H1 (cell line): ENCODE data around the gene HOMER2. TPM values are rescaled to one million over a fixed set of nuclear protein-coding genes. Genes with fewer than 3 reads are reported as not detected.

Experiments used
- CTCF ChIA-PET: fragments of 300-600 bp; sonication (Branson Sonifier 250); formaldehyde crosslinking; loops from one replicate; lab custom pipeline; 2021; ENCODE audit not compliant: partially characterized antibody; lab: Charles Lee
- POLR2A ChIA-PET: fragments of 300-600 bp; sonication (Branson Sonifier 250); formaldehyde crosslinking; loops from one replicate; lab custom pipeline; 2021; ENCODE audit warnings: inconsistent platforms; ENCODE audit not compliant: partially characterized antibody; lab: Charles Lee
- DNase-seq, 2 experiments: peaks; one replicate each; pipeline versions ENCODE4 v3.0.0 to v3.0.0-alpha.2; 2010 to 2022; ENCODE audit warnings: low spot score in 2 of 2, low read depth in 1 of 2, mixed read lengths in 1 of 2
- FAIRE-seq: peaks from 2 replicates; lab custom pipeline; 2011; peaks lifted over from hg19 to GRCh38; lab: Jason Lieb, UNC
- H2AFZ ChIP-seq: 2 replicates; pipeline ENCODE4 v1.8.1; 2012; ENCODE audit warnings: low read length, inconsistent platforms
- H2AK5ac ChIP-seq: 2 replicates; pipeline ENCODE4 v1.6.1; 2013; ENCODE audit warnings: low read depth, low read length
- H2BK120ac ChIP-seq: replicated peaks from 2 replicates; pipeline ENCODE3; 2013; ENCODE audit warnings: low read depth, low read length, inconsistent platforms
- H2BK12ac ChIP-seq: 2 replicates; pipeline ENCODE4 v1.6.1; 2013; ENCODE audit warnings: low read depth, low read length
- H2BK15ac ChIP-seq: 2 replicates; pipeline ENCODE4 v1.6.1; 2013; ENCODE audit warnings: low read length
- H2BK20ac ChIP-seq: 2 replicates; pipeline ENCODE4 v1.6.1; 2013; ENCODE audit warnings: low read length
- H2BK5ac ChIP-seq: 2 replicates; pipeline ENCODE4 v1.6.1; 2013; ENCODE audit warnings: low read depth, low read length
- H3K14ac ChIP-seq: 2 replicates; pipeline ENCODE4 v1.6.1; 2013; ENCODE audit warnings: inconsistent platforms; ENCODE audit not compliant: insufficient read length
- H3K18ac ChIP-seq: 2 replicates; pipeline ENCODE4 v1.6.1; 2013; ENCODE audit warnings: low read length; ENCODE audit errors: extremely low read depth
- H3K23ac ChIP-seq: 2 replicates; pipeline ENCODE4 v1.6.1; 2013; ENCODE audit warnings: inconsistent platforms; ENCODE audit not compliant: insufficient read length
- H3K23me2 ChIP-seq: 2 replicates; pipeline ENCODE4 v1.6.1; 2013; ENCODE audit warnings: low read depth, low read length
- H3K27ac ChIP-seq: 2 replicates; pipeline ENCODE4 v1.6.1; 2011; ENCODE audit warnings: low read depth, low read length, inconsistent platforms
- H3K27me3 ChIP-seq, 4 experiments: replicated peaks in 1 of 4; 1 replicate in 1 of 4; 2 replicates in 3 of 4; pipeline versions ENCODE4 v1.6.1 to v1.8.1; 2011 to 2013; ENCODE audit warnings: low read length in 3 of 4, mild to moderate bottlenecking in 3 of 4, inconsistent platforms in 2 of 4, mixed read lengths in 2 of 4, moderate library complexity in 1 of 4; ENCODE audit not compliant: control insufficient read depth in 3 of 4, insufficient read depth in 3 of 4; ENCODE audit errors: extremely low read depth in 1 of 4
- H3K36me3 ChIP-seq, 4 experiments: 2 replicates each; pipeline versions ENCODE4 v1.6.1 to v1.8.1; 2011 to 2013; ENCODE audit warnings: mild to moderate bottlenecking in 4 of 4, low read length in 3 of 4, moderate library complexity in 2 of 4, control low read depth in 1 of 4, inconsistent platforms in 1 of 4; ENCODE audit not compliant: insufficient read depth in 4 of 4, control insufficient read depth in 2 of 4
- H3K4ac ChIP-seq: replicated peaks from 2 replicates; pipeline ENCODE3; 2013; ENCODE audit warnings: low read length, low read depth, mixed read lengths, inconsistent platforms; ENCODE audit not compliant: insufficient read length
- H3K4me1 ChIP-seq, 4 experiments: replicated peaks in 1 of 4; 1 replicate in 1 of 4; 2 replicates in 3 of 4; pipeline versions ENCODE4 v1.6.1 to v1.8.1; 2011 to 2013; ENCODE audit warnings: low read length in 3 of 4, inconsistent platforms in 2 of 4, mixed read lengths in 1 of 4; ENCODE audit not compliant: insufficient read depth in 4 of 4, control insufficient read depth in 3 of 4
- H3K4me2 ChIP-seq, 2 experiments: 2 replicates each; pipeline versions ENCODE4 v1.6.1 to v1.8.1; 2011 to 2013; ENCODE audit warnings: low read depth in 2 of 2, low read length in 2 of 2, control low read depth in 1 of 2, inconsistent platforms in 1 of 2, mild to moderate bottlenecking in 1 of 2; ENCODE audit not compliant: insufficient read depth in 1 of 2
- H3K4me3 ChIP-seq, 4 experiments: fragments of 200-600, 300-600 bp in 1 of 4; sonication (generic), shearing (Covaris generic), sonication (Bioruptor Twin) in 1 of 4; 2 replicates each; pipeline versions ENCODE4 v1.5.1 to v1.8.1; 2011 to 2016; ENCODE audit warnings: low read length in 4 of 4, low read depth in 3 of 4, control low read depth in 2 of 4, inconsistent platforms in 2 of 4, mild to moderate bottlenecking in 2 of 4, mixed read lengths in 1 of 4, moderate library complexity in 1 of 4; ENCODE audit not compliant: insufficient read depth in 2 of 4; ENCODE audit errors: extremely low read depth in 1 of 4
- H3K56ac ChIP-seq: replicated peaks from 2 replicates; pipeline ENCODE3; 2013; ENCODE audit warnings: low read depth, mild to moderate bottlenecking, mixed read lengths, low read length, inconsistent platforms; ENCODE audit not compliant: insufficient read length
- H3K79me1 ChIP-seq: 2 replicates; pipeline ENCODE4 v1.6.1; 2013; ENCODE audit warnings: low read depth, low read length, control low read depth
- H3K79me2 ChIP-seq, 2 experiments: 2 replicates each; pipeline versions ENCODE4 v1.6.1 to v1.8.1; 2012 to 2013; ENCODE audit warnings: low read length in 2 of 2, mild to moderate bottlenecking in 2 of 2, inconsistent platforms in 1 of 2; ENCODE audit not compliant: insufficient read depth in 2 of 2, control insufficient read depth in 1 of 2
- H3K9ac ChIP-seq, 4 experiments: replicated peaks in 1 of 4; 1 replicate in 1 of 4; 2 replicates in 3 of 4; pipeline versions ENCODE4 v1.6.1 to v1.8.1; 2011 to 2013; ENCODE audit warnings: low read depth in 3 of 4, low read length in 3 of 4, control low read depth in 2 of 4, mild to moderate bottlenecking in 2 of 4, moderate library complexity in 2 of 4, inconsistent platforms in 1 of 4; ENCODE audit errors: extremely low read depth in 1 of 4
- H3K9me3 ChIP-seq, 2 experiments: 2 replicates each; pipeline versions ENCODE4 v1.6.1 to v1.8.1; 2012 to 2013; ENCODE audit warnings: mild to moderate bottlenecking in 2 of 2, moderate library complexity in 2 of 2, control low read depth in 1 of 2, inconsistent platforms in 1 of 2, low read depth in 1 of 2, low read length in 1 of 2, mixed read lengths in 1 of 2; ENCODE audit not compliant: insufficient read depth in 2 of 2
- H4K20me1 ChIP-seq, 2 experiments: replicated peaks in 1 of 2; 2 replicates each; pipeline versions ENCODE3 to v1.8.1; 2011 to 2013; ENCODE audit warnings: inconsistent platforms in 2 of 2, low read length in 2 of 2, mild to moderate bottlenecking in 1 of 2; ENCODE audit not compliant: insufficient read depth in 2 of 2, control insufficient read depth in 1 of 2
- H4K5ac ChIP-seq: 2 replicates; pipeline ENCODE4 v1.6.1; 2013; ENCODE audit warnings: low read length, low read depth, mixed read lengths, inconsistent platforms; ENCODE audit not compliant: insufficient read length
- H4K8ac ChIP-seq: 2 replicates; pipeline ENCODE4 v1.8.0; 2013; ENCODE audit warnings: mild to moderate bottlenecking, moderate library complexity, low read length, inconsistent platforms; ENCODE audit not compliant: insufficient read depth; ENCODE audit errors: extremely low read depth
- H4K91ac ChIP-seq: replicated peaks from 2 replicates; pipeline ENCODE3; 2013; ENCODE audit warnings: low read length, mixed read lengths, inconsistent platforms; ENCODE audit not compliant: insufficient read length
- ATF2 ChIP-seq: IDR thresholded peaks from 2 replicates; pipeline ENCODE4 v1.6.1; 2012; ENCODE audit warnings: low read length, inconsistent platforms
- ATF3 ChIP-seq: IDR thresholded peaks from 2 replicates; pipeline ENCODE4 v1.6.1; 2011; ENCODE audit warnings: low read depth, mild to moderate bottlenecking, low read length; ENCODE audit not compliant: insufficient read depth
- BACH1 ChIP-seq: IDR thresholded peaks from 2 replicates; pipeline ENCODE4 v1.6.1; 2012; ENCODE audit warnings: low read length, improper control_type of control experiment
- BCL11A ChIP-seq, 2 experiments: IDR thresholded peaks; one replicate each; pipeline ENCODE4 v1.6.1; 2011; ENCODE audit warnings: low read depth in 2 of 2, low read length in 2 of 2, mild to moderate bottlenecking in 2 of 2
- CBX5 ChIP-seq: fragments of 300-800, 300-1000 bp; sonication (generic); IDR thresholded peaks from 2 replicates; pipeline ENCODE4 v1.7.1; 2016; ENCODE audit warnings: antibody characterized with exemption, low read length, low read depth
- CHD2 ChIP-seq: IDR thresholded peaks from 2 replicates; pipeline ENCODE4 v1.6.1; 2012; ENCODE audit warnings: low read length, improper control_type of control experiment
- CTBP2 ChIP-seq: IDR thresholded peaks from 2 replicates; pipeline ENCODE4 v1.7.0; 2011; ENCODE audit warnings: borderline replicate concordance, mild to moderate bottlenecking, moderate library complexity, mixed read lengths, low read length; ENCODE audit not compliant: insufficient read depth, insufficient read length
- KDM5A ChIP-seq: fragments of 200-600 bp; IDR thresholded peaks from 2 replicates; pipeline ENCODE4 v1.7.1; 2012; ENCODE audit warnings: mild to moderate bottlenecking, low read length, inconsistent platforms, mixed read lengths
- MAFK ChIP-seq: IDR thresholded peaks from 2 replicates; pipeline ENCODE4 v1.6.1; 2012; ENCODE audit warnings: low read depth, mild to moderate bottlenecking, improper control_type of control experiment, low read length
- SIN3A ChIP-seq, 2 experiments: IDR thresholded peaks in 1 of 2; conservative IDR thresholded peaks in 1 of 2; 2 replicates each; pipeline ENCODE4 v1.6.1; 2011 to 2012; ENCODE audit warnings: low read length in 2 of 2, improper control_type of control experiment in 1 of 2, low read depth in 1 of 2, mild to moderate bottlenecking in 1 of 2
- SP4 ChIP-seq: IDR thresholded peaks from 2 replicates; pipeline ENCODE4 v1.6.1; 2012; ENCODE audit warnings: low read length, inconsistent platforms
- TAF1 ChIP-seq: IDR thresholded peaks from 2 replicates; pipeline ENCODE4 v1.6.1; 2011; ENCODE audit warnings: mild to moderate bottlenecking, low read depth, low read length
- WGBS, 2 experiments: shearing (Covaris generic) in 1 of 2; methylation state at CpG; one replicate each; pipeline versions ENCODE4 v1.1.6 to v1.1.7; 2013 to 2015; ENCODE audit warnings: low lambda C conversion rate in 2 of 2, mixed read lengths in 2 of 2, inconsistent platforms in 1 of 2, low coverage in 1 of 2, missing lambda C conversion rate in 1 of 2; ENCODE audit not compliant: insufficient replicate concordance in 2 of 2, insufficient coverage in 1 of 2, insufficient read length in 1 of 2; ENCODE audit errors: extremely low coverage in 1 of 2, missing lambda C conversion rate in 1 of 2; 5-methylcytosine and 5-hydroxymethylcytosine counted together
- polyA plus RNA-seq, 7 experiments: library from polyadenylated mRNA; depleted of rRNA in 3 of 7; stranded (reverse) in 5 of 7; unstranded in 2 of 7; fragments of >200 nt in 5 of 7; fragments of 200-250 nt in 2 of 7; gene quantifications; 1 replicate in 5 of 7; 2 replicates in 1 of 7; 4 replicates in 1 of 7; pipeline versions ENCODE4 v1.2.1 to v1.2.3, GENCODE V29; 2011 to 2013; ENCODE audit warnings: missing spikeins in 2 of 7, mixed read lengths in 2 of 7
- total RNA-seq: library from RNA; stranded (reverse); fragmentation: NEBNext Ultra II Directional; extraction: Animal tissue kit (Norgen Biotek cat#: 25700); gene quantifications from 2 replicates; pipeline ENCODE4 v1.2.1, GENCODE V29; 2021

Gene HOMER2
- total and polyA plus RNA-seq, 2 of the 8 experiments (the other 6 are each of a cell fraction or from before 2014, with no cell fraction given) = 12.5 to 27.6 TPM

GRCh38 chr15:82858932-82859331, 93.6 kb downstream of the HOMER2 start:
- Histone ChIP-seq H3K27ac (no peak overlapping the region), H2AFZ (no peak overlapping the region), H3K23me2 (no peaks in the 10 kb centered on the region), H3K56ac (no peak overlapping the region), H2BK5ac (no peak overlapping the region), H3K4ac (no peak overlapping the region), H3K4me2 (no peak overlapping the region), H3K79me2 (no peaks in the 10 kb centered on the region), H3K18ac (no peak overlapping the region), H3K9ac (no peak overlapping the region), H2BK12ac (no peak overlapping the region), H3K23ac (no peak overlapping the region), H3K79me1 (no peaks in the 10 kb centered on the region), H2BK20ac (no peak overlapping the region), H4K5ac (no peak overlapping the region), H3K27me3 (no peaks in the 10 kb centered on the region), H2BK120ac (no peak overlapping the region), H4K20me1 (peaks cover 0 to 1% of the 10 kb centered on the region in 2 experiments), H4K91ac (no peak overlapping the region), H3K4me3 (no peak overlapping the region), H3K9me3 (no peaks in the 10 kb centered on the region), H2AK5ac (no peak overlapping the region), H2BK15ac (no peak overlapping the region), H3K14ac (no peak overlapping the region), H4K8ac (no peak overlapping the region), H3K36me3 (no peaks in the 10 kb centered on the region), H3K4me1 (no peaks in the 10 kb centered on the region)
- DNase-seq = no peak
- WGBS, 2 experiments = 93% methylated on average over 11 of the region's 11 CpGs; no CpG with 5 or more reads in 1 of the 2 experiments
- POLR2A ChIA-PET = no interaction called here
- FAIRE-seq = no peak
- CTCF ChIA-PET = no interaction called here
- TF ChIP-seq SIN3A (conservative IDR thresholded peaks at IDR 0.05 in 1 of 2, IDR thresholded peaks at IDR 0.05 in 1 of 2; ENCODE audit: low read depth in 1 of 2, low read length in 2 of 2) (no peak), CHD2 (no peak), KDM5A (no peak), BACH1 (no peak), ATF2 (no peak), SP4 (no peak), ATF3 (no peak), BCL11A (IDR thresholded peaks at IDR 0.05; ENCODE audit: low read depth in 2 of 2, low read length in 2 of 2) (no peak), CBX5 (no peak), MAFK (no peak), TAF1 (no peak), CTBP2 (no peak)
